Keratinocyte (primary cell): ENCODE results near the gene CYP4Z1. TPM values are rescaled to one million over a fixed set of nuclear protein-coding genes. Genes with fewer than 3 reads are reported as not detected.
"Not testable (repeated sequence)": the region's sequence is repeated elsewhere in the genome, so short reads cannot be mapped to it uniquely, and the experiment has no call there.

ENCODE experiments used
- DNase-seq: peaks from one replicate; pipeline ENCODE4 v3.0.0-alpha.2; 2011; ENCODE audit warnings: low read depth, missing footprints, low spot score
- FAIRE-seq: peaks from 2 replicates; lab custom pipeline; 2011; peaks lifted over from hg19 to GRCh38; lab: Jason Lieb, UNC
- H2AFZ ChIP-seq: 2 replicates; pipeline ENCODE4 v1.6.0; 2012; ENCODE audit warnings: low read length, control low read depth, inconsistent platforms; ENCODE audit not compliant: control insufficient read depth
- H3K27ac ChIP-seq: 2 replicates; pipeline ENCODE4 v1.5.1; 2011; ENCODE audit warnings: low read length; ENCODE audit not compliant: control insufficient read depth, insufficient read depth
- H3K27me3 ChIP-seq: 3 replicates; pipeline ENCODE4 v1.6.0; 2011; ENCODE audit warnings: low read length; ENCODE audit not compliant: control insufficient read depth, insufficient read depth; ENCODE audit errors: extremely low read depth
- H3K36me3 ChIP-seq, 2 experiments: 2 replicates in 1 of 2; 3 replicates in 1 of 2; pipeline ENCODE4 v1.5.1; 2011; ENCODE audit warnings: low read length in 2 of 2, mild to moderate bottlenecking in 1 of 2; ENCODE audit not compliant: control insufficient read depth in 2 of 2, insufficient read depth in 2 of 2; ENCODE audit errors: extremely low read depth in 1 of 2
- H3K4me1 ChIP-seq: 3 replicates; pipeline ENCODE4 v1.5.1; 2011; ENCODE audit warnings: low read length; ENCODE audit not compliant: control insufficient read depth, insufficient read depth; ENCODE audit errors: extremely low read depth
- H3K4me2 ChIP-seq: 3 replicates; pipeline ENCODE4 v1.6.0; 2011; ENCODE audit warnings: low read depth, low read length; ENCODE audit not compliant: control insufficient read depth, insufficient read depth; ENCODE audit errors: extremely low read depth
- H3K4me3 ChIP-seq, 3 experiments: fragments of 200-600 bp in 1 of 3; sonication (generic) in 1 of 3; 2 replicates in 2 of 3; 3 replicates in 1 of 3; pipeline ENCODE4 v1.5.1; 2011 to 2016; ENCODE audit warnings: low read length in 3 of 3, mild to moderate bottlenecking in 3 of 3, control low read depth in 2 of 3, inconsistent platforms in 1 of 3, low read depth in 1 of 3, mixed read lengths in 1 of 3, mixed run types in 1 of 3, moderate library complexity in 1 of 3; ENCODE audit not compliant: control insufficient read depth in 2 of 3, insufficient read depth in 2 of 3; ENCODE audit errors: extremely low read depth in 1 of 3
- H3K79me2 ChIP-seq: 2 replicates; pipeline ENCODE4 v1.6.0; 2012; ENCODE audit warnings: low read length; ENCODE audit not compliant: control insufficient read depth, insufficient read depth
- H3K9ac ChIP-seq: 3 replicates; pipeline ENCODE4 v1.6.0; 2011; ENCODE audit warnings: low read length; ENCODE audit not compliant: control insufficient read depth, insufficient read depth; ENCODE audit errors: extremely low read depth
- H3K9me1 ChIP-seq: 3 replicates; pipeline ENCODE4 v1.6.0; 2011; ENCODE audit warnings: low read length; ENCODE audit not compliant: control insufficient read depth, insufficient read depth; ENCODE audit errors: extremely low read depth
- H3K9me3 ChIP-seq: 2 replicates; pipeline ENCODE4 v1.5.1; 2012; ENCODE audit warnings: low read depth, low read length; ENCODE audit not compliant: control insufficient read depth
- H4K20me1 ChIP-seq: 3 replicates; pipeline ENCODE4 v1.6.0; 2011; ENCODE audit warnings: low read length; ENCODE audit not compliant: control insufficient read depth, insufficient read depth; ENCODE audit errors: extremely low read depth
- dilution Hi-C: fragments of 300-500 bp; cut with MboI; formaldehyde crosslinking; loops from one replicate; pipeline ENCODE4 v1.7.0; 2020; ENCODE audit warnings: low sequenced_read_pairs; ENCODE audit not compliant: extremely low pct_ligation_motif_present
- polyA plus RNA-seq, 5 experiments: library from polyadenylated mRNA; depleted of rRNA in 3 of 5; stranded (reverse) in 3 of 5; stranded (forward) in 1 of 5; unstranded in 1 of 5; fragments of >200 nt; gene quantifications; 1 replicate in 1 of 5; 2 replicates in 3 of 5; 3 replicates in 1 of 5; pipeline versions ENCODE4 v1.2.1 to v1.2.3, GENCODE V29; 2011 to 2012; ENCODE audit warnings: missing spikeins in 2 of 5, low read depth in 1 of 5, low replicate concordance in 1 of 5
- TF ChIP-seq, protein P1 (sequence below), 3 experiments: IDR thresholded peaks in 1 of 3; conservative IDR thresholded peaks in 1 of 3; optimal IDR thresholded peaks in 1 of 3; 2 replicates in 2 of 3; 3 replicates in 1 of 3; pipeline versions ENCODE3 to v1.5.1; 2011; ENCODE audit warnings: low read length in 3 of 3, mild to moderate bottlenecking in 3 of 3, moderate library complexity in 2 of 3, control low read depth in 1 of 3, inconsistent platforms in 1 of 3; ENCODE audit not compliant: insufficient read depth in 2 of 3; ENCODE audit errors: extremely low read depth in 1 of 3

Gene CYP4Z1
- polyA plus RNA-seq, 1 donor (not counting 4 experiments of a cell fraction or from before 2014, with no cell fraction given) = not detected

DNA sequence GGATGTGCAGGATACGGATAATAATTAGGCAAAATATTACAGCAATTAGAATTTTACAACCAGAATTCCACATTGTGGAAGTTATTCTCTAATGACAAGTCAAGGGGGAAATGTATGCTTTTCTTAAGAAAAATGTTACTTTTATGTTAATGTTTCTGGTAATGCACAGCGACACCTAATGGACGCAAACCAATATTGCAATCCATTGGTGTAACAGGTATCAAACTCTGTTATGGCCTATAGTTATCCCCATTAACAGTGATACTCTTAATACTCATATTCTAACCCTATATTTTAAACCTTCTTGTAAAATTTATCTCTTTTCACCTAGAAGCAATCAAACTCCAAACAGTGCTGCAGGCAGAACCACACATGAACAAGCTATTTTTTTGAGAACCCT, 22.3 kb downstream of the CYP4Z1 start:
- DNase-seq, dilution Hi-C loops, FAIRE-seq: not testable (repeated sequence)

DNA sequence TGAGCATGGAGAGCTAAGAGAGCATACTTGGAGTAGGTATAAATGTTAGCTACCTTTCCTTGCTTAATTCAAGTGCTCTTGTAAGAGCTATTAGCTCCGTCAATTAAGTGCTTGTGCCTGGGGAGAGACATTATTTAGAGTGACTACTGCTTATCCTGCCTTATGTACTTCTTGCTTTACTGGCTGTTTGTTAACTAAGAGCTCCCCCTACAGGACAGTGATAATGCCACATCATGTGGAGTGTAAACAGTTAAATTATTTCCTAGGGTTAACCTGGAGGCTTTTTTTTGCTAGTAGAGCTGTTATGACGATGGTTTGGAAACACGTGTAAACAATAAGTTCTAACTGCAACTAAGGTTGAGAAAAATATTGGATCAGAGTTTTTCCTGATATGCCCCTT, 24.4 kb downstream of the CYP4Z1 start:
- H3K4me3 ChIP-seq, H3K9ac ChIP-seq, H2AFZ ChIP-seq, DNase-seq, H3K79me2 ChIP-seq, H3K27ac ChIP-seq, dilution Hi-C loops, H3K9me1 ChIP-seq, H3K4me1 ChIP-seq, H3K27me3 ChIP-seq, H3K36me3 ChIP-seq, H3K4me2 ChIP-seq, H4K20me1 ChIP-seq, H3K9me3 ChIP-seq: not testable (repeated sequence)
- FAIRE-seq = peak; percentile 89
- TF ChIP-seq, protein P1, sequence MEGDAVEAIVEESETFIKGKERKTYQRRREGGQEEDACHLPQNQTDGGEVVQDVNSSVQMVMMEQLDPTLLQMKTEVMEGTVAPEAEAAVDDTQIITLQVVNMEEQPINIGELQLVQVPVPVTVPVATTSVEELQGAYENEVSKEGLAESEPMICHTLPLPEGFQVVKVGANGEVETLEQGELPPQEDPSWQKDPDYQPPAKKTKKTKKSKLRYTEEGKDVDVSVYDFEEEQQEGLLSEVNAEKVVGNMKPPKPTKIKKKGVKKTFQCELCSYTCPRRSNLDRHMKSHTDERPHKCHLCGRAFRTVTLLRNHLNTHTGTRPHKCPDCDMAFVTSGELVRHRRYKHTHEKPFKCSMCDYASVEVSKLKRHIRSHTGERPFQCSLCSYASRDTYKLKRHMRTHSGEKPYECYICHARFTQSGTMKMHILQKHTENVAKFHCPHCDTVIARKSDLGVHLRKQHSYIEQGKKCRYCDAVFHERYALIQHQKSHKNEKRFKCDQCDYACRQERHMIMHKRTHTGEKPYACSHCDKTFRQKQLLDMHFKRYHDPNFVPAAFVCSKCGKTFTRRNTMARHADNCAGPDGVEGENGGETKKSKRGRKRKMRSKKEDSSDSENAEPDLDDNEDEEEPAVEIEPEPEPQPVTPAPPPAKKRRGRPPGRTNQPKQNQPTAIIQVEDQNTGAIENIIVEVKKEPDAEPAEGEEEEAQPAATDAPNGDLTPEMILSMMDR (optimal IDR thresholded peaks at IDR 0.05 in 1 of 3, IDR thresholded peaks at IDR 0.05 in 1 of 3, conservative IDR thresholded peaks at IDR 0.05 in 1 of 3; ENCODE audit: extremely low read depth in 1 of 3, insufficient read depth in 2 of 3, low read length in 3 of 3) = peak in 2 of 3 experiments; percentile 9 to 18

More for the DNA sequence above, 22.3 kb downstream of the CYP4Z1 start:
- H3K9me1 ChIP-seq, H3K9ac ChIP-seq, H3K36me3 ChIP-seq, H4K20me1 ChIP-seq, H3K27ac ChIP-seq, H3K27me3 ChIP-seq, H3K4me2 ChIP-seq, H3K9me3 ChIP-seq, H3K79me2 ChIP-seq, H2AFZ ChIP-seq, H3K4me3 ChIP-seq, H3K4me1 ChIP-seq: not testable (repeated sequence)
- TF ChIP-seq, protein P1 (optimal IDR thresholded peaks at IDR 0.05 in 1 of 3, IDR thresholded peaks at IDR 0.05 in 1 of 3, conservative IDR thresholded peaks at IDR 0.05 in 1 of 3; ENCODE audit: extremely low read depth in 1 of 3, insufficient read depth in 2 of 3, low read length in 3 of 3) = peak in 1 of 3 experiments; percentile 20
